HG03571 (cell line): ENCODE data around the gene SDCCAG8.

Experiments used
- ATAC-seq: cut with Tn5 transposase; IDR thresholded peaks from one replicate; pipeline ENCODE4 v1.9.1; 2021; ENCODE audit not compliant: unreplicated experiment

SDCCAG8 gene

DNA sequence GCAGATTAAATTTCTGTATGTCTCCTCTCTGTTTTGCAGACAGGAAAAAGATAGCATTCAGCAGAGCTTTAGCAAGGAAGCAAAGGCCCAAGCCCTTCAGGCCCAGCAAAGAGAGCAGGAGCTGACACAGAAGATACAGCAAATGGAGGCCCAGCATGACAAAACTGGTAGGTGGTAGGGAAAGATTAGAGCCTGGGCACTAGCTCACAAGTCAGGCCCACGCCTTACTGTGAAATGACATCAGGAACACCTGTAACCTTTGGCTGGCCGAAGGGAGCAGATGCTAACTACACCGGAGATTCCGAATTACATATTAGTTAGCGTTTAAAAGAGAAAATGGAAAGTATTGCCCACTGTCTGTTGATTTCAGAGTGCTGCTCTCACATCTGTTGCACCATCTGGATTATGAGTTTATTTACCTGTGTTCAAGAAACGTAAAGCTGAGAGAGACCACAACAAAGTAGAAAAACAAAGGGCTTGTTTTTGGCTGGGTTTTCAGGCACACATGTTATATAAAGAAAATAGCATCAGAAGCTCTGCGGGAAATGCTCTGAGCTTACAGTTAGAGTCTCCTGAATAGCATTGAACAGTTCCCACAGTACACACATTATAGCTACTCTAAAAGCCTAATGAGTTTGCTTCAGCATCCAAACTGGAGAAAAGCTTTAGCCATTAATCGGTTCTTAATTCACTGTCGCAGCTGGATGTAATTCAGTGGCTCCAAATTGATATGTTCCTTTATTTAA lies 160.0 kb downstream of the SDCCAG8 start:
- ATAC-seq = no peak

DNA sequence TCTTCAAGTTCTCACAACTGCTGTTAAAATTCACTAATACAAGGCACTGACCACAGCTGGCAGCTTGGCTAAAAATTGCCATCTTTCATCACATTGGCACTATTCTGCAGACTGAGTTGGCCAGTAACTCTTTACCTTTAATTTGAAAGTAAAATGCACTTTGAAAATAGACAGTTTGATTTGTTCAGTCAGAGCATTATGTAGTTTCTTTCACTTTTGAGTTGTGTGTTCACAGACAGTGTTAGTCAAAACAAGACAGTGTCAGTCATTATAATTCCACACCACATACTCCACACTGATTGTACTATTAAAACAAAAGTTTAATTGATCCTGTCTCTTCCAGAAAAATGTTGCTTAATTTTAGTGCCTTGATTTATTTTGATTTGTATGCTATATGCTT lies 160.7 kb downstream of the SDCCAG8 start:
- no peak for ATAC-seq

DNA sequence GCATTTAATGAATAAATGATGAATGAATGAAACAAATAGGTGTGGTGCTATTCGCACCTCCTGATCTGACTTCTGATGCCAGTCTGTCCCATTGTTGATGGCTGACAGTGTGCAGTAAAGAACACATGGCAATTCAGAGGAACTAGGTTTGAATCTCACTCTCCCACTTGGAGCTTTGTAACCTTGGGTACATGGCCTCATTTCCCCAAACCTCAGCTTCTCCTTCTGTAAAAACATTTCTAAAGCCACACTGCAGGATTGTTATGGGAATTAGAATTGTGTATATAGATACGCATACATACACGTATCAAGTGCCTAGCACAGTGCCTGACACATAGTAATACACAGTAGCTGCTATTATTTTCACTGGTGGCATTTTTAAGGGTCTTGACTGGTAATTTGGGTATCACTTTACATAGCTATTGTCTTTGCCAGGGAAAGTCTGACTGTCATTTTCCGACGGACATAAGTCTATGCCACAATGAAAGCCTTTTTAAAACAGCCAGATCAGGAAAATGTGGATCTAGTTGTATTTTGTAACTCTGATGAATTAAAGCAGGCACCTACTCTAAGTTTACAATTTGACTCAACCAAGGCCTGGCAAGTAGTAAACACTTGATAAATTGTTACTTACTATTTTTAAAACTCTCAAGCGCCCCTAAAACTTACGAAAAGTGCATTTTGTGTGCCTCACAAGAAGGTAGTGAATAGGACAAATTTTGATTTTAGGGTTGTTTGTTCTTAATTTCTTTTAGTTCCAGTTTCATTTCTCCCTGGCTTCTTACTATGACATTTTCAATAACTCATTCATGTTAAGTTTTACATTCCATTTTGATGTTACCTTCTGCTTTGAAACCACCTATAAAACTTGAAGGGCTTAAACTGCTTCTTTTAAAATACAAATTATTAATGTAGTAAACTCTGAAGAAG lies 164.4 kb downstream of the SDCCAG8 start:
- ATAC-seq = no peak

DNA sequence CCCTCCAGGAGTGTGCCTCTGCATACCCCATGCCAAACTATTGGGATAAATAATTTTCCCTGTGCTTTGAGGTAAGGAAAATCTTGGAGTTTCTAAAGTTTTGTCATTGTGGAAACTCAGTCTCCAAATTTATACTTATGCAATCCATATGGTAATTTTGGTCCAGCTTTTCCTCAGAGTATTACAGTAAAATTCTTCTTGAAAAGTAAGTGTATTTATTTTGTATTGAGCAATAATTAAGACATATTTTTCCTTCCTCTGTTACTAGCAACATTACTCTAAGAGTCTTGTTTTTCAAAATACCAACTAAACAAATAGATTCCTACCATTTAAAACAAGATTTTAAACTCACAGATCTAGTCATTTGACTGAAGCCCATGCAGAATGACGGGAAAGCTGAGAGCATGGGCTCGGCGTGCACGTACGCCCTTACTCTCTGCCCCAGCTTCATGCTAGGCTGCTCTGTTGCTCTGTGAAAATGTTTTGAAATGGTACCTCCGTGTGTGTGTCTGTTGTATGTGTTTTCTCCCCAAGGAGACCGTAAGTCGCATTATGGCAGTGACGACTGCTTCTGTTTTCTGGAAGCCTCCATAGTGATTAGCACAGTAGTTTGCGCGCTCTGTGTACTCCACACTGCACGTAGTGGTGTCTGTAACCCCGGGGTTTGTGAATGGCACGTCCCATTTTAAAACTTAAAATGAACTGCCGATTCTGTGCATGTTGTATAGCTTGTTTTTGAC lies 165.3 kb downstream of the SDCCAG8 start:
- no peak for ATAC-seq

DNA sequence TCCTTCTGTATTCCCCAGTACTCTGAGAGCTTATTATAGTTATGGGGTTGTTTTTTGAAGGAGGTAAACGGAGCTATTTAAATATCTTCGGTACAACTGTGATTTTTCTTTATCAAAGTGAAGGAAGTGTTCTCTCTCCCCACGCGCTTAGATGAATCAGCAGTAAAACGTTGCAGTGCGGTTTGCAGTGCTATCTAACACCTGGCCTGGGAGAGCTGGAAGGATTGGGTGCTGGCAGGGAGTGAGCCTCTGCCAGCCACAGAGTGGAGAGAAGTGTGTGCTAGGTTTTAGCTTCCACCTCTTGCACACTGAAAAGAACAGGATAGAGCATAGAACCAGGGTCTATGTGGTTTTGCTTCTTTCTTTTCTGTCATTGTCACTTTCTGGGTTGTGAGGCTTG lies 165.9 kb downstream of the SDCCAG8 start:
- ATAC-seq = peak; percentile 72

DNA sequence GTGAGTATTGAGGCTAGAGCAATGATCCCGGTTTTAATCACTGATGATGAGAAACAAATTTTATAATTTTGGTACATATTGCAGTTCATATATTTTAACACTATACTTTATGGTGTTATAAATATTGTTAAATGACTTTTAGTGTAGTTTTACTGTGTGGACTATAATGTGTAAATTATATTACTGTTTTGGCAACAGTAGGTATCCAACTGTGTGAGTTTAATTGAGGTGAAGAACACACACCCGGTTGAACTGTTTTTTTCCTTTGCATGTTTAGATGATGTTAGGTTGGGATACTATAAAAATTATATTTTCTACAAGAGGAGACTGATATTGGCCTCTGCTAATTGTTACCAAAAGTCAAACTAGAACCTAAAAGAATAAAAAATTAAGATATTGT lies 166.5 kb downstream of the SDCCAG8 start:
- ATAC-seq = no peak

DNA sequence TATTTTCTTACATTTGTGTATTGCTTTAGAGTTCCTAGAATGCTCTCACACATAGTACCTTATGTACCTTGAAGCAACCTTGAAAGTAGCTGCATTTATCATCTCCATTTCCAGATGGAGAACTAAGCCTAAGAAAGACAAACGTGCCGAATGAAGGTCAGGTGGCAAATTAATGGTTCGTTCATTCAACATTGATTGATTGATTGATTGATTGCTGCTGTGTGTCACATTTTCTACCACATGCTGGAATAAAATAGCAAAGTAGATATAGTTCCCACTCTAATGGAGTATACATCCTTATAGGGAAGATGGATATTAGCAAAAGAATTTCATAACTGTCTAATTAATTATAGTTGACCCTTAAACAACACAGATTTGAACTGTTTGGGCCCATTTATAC lies 172.2 kb downstream of the SDCCAG8 start:
- ATAC-seq = no peak

DNA sequence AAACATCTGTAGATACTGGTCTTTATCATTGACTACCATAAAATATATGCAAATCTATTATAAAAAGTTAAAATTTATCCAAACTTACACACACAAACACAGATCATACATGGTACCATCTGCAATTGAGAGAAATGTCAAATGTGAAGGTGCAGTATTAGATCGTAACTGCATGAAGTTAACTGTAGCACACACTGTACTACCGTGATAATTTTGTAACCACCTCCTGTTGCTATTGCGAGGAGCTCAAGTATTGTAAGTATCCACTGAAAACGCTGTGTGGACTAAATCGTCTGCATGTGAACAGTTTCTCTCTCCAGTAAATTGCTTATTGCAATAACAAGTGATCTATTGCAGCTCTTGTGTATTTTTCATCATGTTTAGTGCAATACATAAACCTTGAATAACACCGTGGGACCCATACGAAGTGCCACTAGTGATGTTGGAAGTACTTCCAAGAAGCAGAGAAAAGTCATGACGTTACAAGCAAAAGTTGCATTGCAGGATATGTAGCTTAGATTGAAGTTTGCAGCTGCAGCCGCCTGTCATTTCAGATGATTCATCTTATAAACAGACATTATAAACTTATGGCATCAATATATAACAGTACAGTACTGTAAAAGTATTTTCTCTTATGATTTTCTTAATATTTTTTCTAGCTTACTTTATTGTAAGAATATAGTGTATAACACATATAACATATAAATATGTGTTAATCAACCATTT lies 172.9 kb downstream of the SDCCAG8 start:
- ATAC-seq = no peak

DNA sequence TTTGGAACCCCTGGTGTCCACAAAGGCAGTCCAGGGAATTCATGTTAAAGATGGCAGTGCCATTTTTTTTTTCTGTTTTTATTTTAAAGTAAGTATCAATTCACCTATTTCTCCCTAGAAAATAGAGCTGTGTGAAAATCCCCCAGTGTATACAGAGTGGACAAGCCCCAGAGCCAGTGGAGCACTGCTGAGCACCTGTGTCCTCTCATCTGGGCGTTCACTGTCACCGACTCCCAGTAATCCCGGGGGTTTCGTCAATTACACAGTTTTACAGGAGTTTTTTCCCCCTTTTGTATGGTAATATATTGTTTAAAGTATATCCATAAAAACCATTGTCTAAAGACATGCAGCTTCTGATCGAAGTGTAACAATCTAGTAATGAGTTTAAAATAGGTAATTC lies 175.8 kb downstream of the SDCCAG8 start:
- no peak for ATAC-seq

DNA sequence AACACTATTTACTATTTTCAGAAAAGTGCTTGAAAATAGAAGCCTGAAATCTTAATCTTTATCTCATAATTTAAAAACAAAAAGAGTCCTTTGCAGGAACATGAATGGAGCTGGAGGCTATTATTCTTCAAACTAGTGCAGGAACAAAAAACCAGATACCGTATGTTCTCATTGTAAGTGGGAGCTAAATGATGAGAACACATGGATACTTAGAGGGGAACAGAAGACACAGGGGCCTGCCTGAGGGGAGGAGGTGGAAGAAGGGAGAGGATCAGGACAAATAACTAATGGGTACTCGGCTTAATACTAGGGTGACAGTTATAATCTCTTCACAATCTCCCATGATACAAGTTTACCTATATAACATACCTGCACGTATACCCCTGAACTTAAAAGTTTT lies 176.3 kb downstream of the SDCCAG8 start:
- ATAC-seq = no peak

DNA sequence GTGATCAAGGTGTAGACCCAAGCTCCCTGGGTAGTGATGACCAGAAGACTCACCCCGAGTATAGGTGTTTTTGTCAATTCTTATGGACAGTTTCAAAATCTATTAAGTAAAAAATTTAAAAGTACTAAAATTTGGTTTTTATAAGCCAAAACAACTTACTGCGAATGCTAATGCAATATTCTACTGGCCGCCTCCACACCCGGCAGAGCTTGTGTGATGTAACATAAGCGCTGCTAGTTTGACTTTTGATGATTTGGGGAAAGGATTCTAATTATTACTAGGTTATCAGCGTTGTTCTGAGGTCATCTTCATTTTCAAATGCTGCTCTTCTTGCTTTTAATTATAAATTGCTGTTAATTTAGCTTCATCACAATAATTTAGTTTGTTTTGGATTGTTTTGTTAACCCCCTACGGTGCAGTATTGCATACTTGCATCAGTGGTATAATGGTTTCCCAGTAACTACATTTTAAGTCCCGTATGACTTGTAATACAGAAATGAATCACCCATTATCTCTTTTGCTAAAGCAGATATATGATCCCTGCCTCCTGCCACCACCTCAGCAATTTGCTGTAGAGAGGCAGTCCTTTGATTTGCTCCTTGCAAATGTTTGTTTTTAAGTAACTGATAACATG lies 178.0 kb downstream of the SDCCAG8 start:
- no peak for ATAC-seq

DNA sequence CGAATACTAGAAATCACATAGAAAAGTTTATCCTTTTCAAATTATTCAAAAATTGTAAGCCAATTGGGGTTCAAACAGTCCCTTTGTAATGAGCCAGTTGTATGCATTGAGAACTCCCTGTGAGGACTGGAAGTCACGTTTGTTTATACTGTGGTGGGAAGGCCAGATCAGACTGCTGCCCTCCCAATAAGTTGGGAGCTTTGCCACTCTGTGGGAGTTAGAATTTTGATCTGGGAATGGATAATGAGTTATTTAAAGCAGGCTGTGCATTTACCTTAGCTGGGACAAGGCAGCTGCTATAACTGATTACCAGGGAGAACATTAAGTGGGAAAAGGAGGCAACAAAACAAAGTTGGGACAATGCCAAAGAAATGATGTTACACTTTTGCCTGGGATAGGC lies 178.8 kb downstream of the SDCCAG8 start:
- ATAC-seq = no peak

DNA sequence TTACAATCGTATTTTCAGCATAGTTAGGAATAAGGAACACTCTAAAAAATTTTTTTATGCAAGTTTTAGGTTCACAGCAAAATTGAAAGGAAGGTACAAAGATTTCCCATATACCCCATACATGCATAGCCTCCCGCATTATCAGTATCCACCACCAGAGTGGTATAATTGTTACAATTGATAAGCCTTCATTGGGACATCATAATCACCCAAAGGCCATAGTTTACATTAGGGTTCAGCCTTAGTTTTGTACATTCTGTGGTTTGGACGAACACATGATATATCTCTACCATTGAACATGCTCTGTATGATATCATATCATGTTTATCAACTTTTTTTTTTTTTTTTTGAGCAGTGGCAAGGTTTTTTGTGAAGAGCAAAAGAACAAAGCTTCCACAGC lies 180.0 kb downstream of the SDCCAG8 start:
- ATAC-seq = no peak

DNA sequence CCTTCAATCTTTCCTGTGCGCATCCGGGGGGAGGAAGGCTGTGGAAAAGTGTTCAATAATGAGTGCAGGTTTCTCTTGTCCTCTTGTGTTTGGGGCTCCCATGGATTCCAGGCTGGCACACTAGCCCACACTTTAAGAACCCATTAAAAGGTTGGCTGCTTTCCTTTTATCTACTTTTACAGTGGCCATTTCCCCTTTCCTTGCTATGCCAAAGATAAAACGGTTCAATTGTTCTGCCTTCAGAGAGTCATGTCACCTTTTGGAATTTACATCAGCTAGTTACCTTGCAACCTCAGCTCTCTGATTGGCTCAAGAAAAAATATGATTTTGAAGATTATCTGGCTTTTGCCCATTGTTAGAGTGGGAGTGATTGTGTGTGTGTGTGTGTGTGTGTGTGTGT lies 182.3 kb downstream of the SDCCAG8 start:
- ATAC-seq = no peak

DNA sequence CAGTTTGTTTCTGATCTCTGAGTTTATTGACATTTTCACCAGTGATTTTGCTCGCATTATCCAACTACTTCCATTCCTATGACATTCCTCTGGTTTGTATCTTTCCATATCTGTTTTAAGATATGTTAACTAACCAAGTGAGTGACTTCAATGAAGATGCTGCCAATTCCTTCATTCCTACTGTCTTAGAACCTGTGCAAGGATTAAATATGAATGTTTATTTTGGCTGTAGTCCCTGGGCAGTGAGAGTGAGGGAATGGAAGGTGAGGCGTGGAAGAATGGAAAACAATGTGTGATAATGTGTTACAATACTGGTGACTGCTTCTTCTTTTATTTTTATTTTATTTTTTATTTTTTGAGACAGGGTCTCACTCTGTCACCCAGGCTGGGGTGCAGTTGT lies 183.0 kb downstream of the SDCCAG8 start:
- ATAC-seq = no peak

DNA sequence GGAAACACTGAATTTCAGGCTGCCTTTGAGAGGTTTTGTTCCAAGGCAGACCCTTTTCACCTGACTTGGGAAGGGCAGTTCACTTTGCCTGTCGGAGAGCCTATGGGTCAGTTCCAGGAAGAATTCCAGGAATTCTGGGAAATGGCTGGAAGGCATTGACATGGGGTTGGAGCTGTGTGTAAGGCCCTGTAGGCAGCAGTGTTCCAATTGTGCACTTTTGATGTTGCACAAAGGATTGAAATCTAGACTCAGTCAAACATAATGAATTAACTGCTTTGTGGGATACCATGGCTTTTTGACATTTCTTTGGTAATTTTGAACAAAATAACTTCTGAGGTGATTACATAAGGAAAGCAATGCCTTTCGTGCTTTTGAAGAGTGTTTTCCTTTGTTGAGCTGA lies 184.6 kb downstream of the SDCCAG8 start:
- no peak for ATAC-seq

DNA sequence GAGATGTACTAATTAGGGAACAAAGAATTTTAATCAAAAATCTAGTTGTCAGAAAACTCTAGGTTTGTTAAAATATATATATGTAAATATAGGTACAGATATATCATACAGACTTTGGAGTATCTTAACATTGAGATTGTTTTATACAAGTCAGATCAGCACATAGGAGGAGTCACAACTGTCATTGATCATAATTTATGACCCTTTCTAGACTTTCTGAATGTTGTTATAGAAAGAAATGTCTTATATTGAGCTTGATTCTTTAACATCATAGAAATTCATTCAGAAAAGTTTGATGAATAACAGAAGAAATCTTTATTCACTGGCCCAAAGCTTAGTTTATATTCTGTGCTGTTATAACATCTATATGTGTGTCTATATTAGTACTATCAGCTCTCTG lies 185.8 kb downstream of the SDCCAG8 start:
- ATAC-seq = no peak

DNA sequence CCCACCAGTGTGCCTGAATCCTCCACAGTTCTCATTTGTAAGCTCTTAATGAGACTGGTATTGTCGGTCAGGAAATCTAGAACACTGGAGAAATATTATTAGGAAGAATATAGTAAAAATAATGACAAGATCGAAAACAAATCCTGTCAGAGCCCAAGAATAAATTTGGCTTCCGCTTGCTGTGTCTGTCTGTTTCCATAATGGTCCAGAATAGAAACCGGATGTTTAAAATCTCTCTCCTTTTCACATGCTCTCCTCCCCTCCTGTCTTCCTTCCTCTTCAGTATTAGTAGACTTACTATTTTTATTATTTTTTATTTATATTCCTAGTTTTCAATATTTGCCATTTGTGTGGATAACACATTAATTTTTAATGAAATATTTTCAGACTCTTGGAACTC lies 187.7 kb downstream of the SDCCAG8 start:
- no peak for ATAC-seq

DNA sequence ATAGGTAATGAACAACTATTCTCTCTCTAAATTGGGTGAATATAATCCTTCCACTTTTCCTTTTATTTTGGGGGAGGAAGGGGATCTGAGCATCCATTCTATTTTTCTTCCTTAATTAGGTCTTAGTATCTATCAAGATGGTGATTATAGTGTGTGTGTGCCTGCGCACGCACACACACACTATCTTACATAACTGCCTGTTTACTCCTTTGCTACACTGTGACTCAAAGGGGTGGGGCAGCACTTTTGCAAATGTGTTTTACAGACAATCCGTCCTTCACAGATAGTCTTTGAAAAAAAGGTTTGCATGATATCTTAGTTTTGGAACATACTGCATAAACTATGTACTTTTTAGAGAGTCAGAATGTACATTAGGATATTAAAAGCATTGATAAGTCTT lies 191.5 kb downstream of the SDCCAG8 start:
- no peak for ATAC-seq

DNA sequence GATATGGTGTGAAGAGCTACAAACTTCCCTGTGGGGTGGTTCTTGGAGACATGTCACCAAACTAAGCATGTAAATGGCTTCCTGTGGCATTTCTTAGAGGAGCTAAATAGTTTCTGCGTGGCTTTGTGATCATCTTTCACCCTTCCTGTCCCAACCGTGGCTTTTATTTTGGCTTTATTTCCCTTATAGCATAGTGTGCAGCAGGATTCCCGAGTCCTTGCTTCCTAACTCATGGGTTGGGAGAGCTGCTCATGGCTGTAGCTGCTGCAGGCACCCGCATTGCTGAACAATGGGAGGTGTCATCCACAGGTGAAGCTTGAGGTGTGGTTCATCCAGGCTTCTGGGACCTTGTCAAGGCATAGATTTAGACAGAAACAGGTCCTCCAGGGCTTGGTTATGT lies 192.0 kb downstream of the SDCCAG8 start:
- ATAC-seq = no peak

DNA sequence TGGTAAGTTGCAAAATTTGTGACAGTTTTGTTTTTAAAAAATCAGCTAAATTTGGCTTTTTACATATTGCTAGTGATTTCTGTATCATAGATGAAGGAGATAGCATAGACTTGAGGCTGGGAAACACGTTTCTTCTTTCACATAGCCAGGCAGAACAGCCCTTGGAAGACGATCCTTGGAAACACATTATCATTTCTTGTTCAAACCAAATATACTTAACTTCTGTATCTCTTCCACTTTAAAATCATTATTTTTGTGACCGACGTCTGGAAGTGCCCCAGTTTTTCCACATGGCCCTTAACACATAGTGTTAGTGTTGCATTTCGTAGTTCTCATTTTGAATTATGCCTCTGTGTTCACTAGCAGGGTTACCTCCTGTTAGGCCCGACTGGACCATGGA lies 193.5 kb downstream of the SDCCAG8 start:
- ATAC-seq = no peak
